Testis (tissue), 2 donors: ENCODE results near the gene ENTHD1.

Experiments used
- CTCF ChIP-seq, 3 experiments: fragments of 450-650 bp in 2 of 3; fragments of 200-600 bp in 1 of 3; sonication (generic) in 1 of 3; IDR thresholded peaks; one replicate each; pipeline ENCODE4 v1.5.1; 2016 to 2019; ENCODE audit warnings: antibody characterized with exemption in 3 of 3, mild to moderate bottlenecking in 2 of 3, moderate library complexity in 1 of 3
- POLR2A ChIP-seq: fragments of 450-650 bp; IDR thresholded peaks from one replicate; pipeline ENCODE4 v1.6.1; 2017; ENCODE audit warnings: antibody characterized with exemption, mild to moderate bottlenecking, moderate library complexity

GRCh38 chr22:39851606-39852315 lies 41.8 kb downstream of the ENTHD1 start:
- TF ChIP-seq CTCF (IDR thresholded peaks at IDR 0.05) (no peak), POLR2A (no peak)
